ENCODE data around the gene ZNF549. TPM values are rescaled to one million over a fixed set of nuclear protein-coding genes. Genes with fewer than 3 reads are reported as not detected.

ZNF549 gene
- total and polyA plus RNA-seq, 2 of the 13 experiments (the other 11 are each of a cell fraction or from before 2014, with no cell fraction given): 2.8 to 6.4 TPM

DNA sequence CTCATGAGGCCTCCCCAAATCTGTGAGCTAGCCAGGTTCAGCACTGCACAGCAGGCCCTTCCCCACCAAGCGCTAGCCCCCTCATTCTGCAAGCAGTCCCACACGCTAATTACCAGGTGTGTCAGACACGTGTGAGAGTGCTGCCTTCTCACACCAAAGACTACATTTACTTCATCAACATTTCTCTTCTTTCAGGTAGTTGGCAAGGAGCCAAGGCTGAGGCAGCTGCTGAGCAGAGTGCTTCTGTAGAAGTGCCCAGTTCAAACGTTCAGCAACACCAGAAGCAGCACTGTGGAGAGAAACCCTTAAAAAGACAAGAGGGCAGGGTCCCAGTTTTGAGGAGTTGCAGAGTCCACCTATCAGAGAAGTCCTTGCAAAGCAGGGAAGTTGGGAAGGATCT is 21.0 kb upstream of the ZNF549 start:
- CTCF ChIA-PET (ENCODE audit: low intra/inter-chr PET ratio, low total read pairs): no interaction called here
- Histone ChIP-seq H4K20me1 (ENCODE audit: insufficient read depth, low read length) (no peaks in the 10 kb centered on the region), H3K9me3 (ENCODE audit: low read length) (peaks cover 2% of the 10 kb centered on the region), H3K79me2 (ENCODE audit: insufficient read depth, low read length) (peaks cover 6% of the 10 kb centered on the region), H3K4me1 (ENCODE audit: insufficient read depth, low read length) (peaks cover 3% of the 10 kb centered on the region; the same call in 1 of the 2 replicates), H3K27ac (ENCODE audit: extremely low read length, insufficient read depth, low read length) (no peak overlapping the region), H3K4me2 (ENCODE audit: low read depth, low read length) (no peak overlapping the region), H3K9ac (ENCODE audit: insufficient read depth, low read depth, low read length) (no peak overlapping the region), H3K4me3 (replicated peaks in 1 of 3; ENCODE audit: insufficient read depth in 1 of 3, low read depth in 2 of 3, low read length in 3 of 3) (no peak overlapping the region), H3K27me3 (ENCODE audit: control insufficient read depth in 1 of 2, insufficient read depth in 2 of 2, low read length in 2 of 2) (no peaks in the 10 kb centered on the region), H2AFZ (ENCODE audit: low read length) (no peak overlapping the region), H3K36me3 (replicated peaks in 1 of 2; ENCODE audit: control insufficient read depth in 1 of 2, insufficient read depth in 2 of 2, low read length in 2 of 2) (peaks cover 11 to 29% of the 10 kb centered on the region in 2 experiments; a peak in 4 of 5 replicates)
- in situ Hi-C loops (cut with HindIII; ENCODE audit: extremely low pct_ligation_motif_present, low pct_unique_long_range_greater_than_20kb): no loop called here
- intact Hi-C loops (cut with micrococcal nuclease; ENCODE audit: unreplicated experiment): no loop called here
- no peak for FAIRE-seq
- no peak for DNase-seq (ENCODE audit: low spot score)
- BruUV-seq (replicated peaks): no TSS peak
- TF ChIP-seq GABPA (IDR thresholded peaks at IDR 0.05; ENCODE audit: low read depth, low read length): no peak
- TF ChIP-seq GABPA (CRISPR knock-in tag; IDR thresholded peaks at IDR 0.05; ENCODE audit: low read depth): no peak
- TF ChIP-seq JUND (CRISPR knock-in tag; IDR thresholded peaks at IDR 0.05): no peak
- no peak for TF ChIP-seq YEATS4 (CRISPR knock-in tag; IDR thresholded peaks at IDR 0.05; ENCODE audit: borderline replicate concordance)
- no peak for TF ChIP-seq ZNF883 (CRISPR knock-in tag; IDR thresholded peaks at IDR 0.05; ENCODE audit: not compliant biosample characterization)
- TF ChIP-seq KDM4B (CRISPR knock-in tag; IDR thresholded peaks at IDR 0.05): no peak
- TF ChIP-seq, protein P1, sequence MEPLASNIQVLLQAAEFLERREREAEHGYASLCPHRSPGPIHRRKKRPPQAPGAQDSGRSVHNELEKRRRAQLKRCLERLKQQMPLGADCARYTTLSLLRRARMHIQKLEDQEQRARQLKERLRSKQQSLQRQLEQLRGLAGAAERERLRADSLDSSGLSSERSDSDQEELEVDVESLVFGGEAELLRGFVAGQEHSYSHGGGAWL (CRISPR knock-in tag; IDR thresholded peaks at IDR 0.05): no peak
- TF ChIP-seq SUZ12 (IDR thresholded peaks at IDR 0.05; ENCODE audit: low read depth, low read length): no peak
- TF ChIP-seq HDAC1 (CRISPR knock-in tag; IDR thresholded peaks at IDR 0.05): no peak
- TF ChIP-seq RFXANK (CRISPR knock-in tag; IDR thresholded peaks at IDR 0.05): no peak
- TF ChIP-seq ZNF556 (CRISPR knock-in tag; IDR thresholded peaks at IDR 0.05; ENCODE audit: borderline replicate concordance): no peak
- no peak for TF ChIP-seq NFE2L1 (CRISPR knock-in tag; IDR thresholded peaks at IDR 0.05; ENCODE audit: borderline replicate concordance)
- TF ChIP-seq POLR2G (IDR thresholded peaks at IDR 0.05; ENCODE audit: low read depth, low read length): no peak
- TF ChIP-seq ZNF570 (CRISPR knock-in tag; IDR thresholded peaks at IDR 0.05; ENCODE audit: borderline replicate concordance): no peak
- TF ChIP-seq SP1 (IDR thresholded peaks at IDR 0.05): no peak
- TF ChIP-seq SP1 (CRISPR knock-in tag; IDR thresholded peaks at IDR 0.05): no peak
- POLR2A ChIA-PET: no interaction called here
- no peak for ATAC-seq
- WGBS (ENCODE audit: low lambda C conversion rate): 67% methylated on average over 4 of the region's 4 CpGs

Data from HepG2 (cell line).